A673 (cell line): ENCODE results near the gene TMSB4X.

Source experiments
- EZH2 ChIP-seq: fragments of 200-600 bp; sonication (generic); IDR thresholded peaks from 2 replicates; pipeline ENCODE4 v1.6.1; 2017; ENCODE audit warnings: borderline replicate concordance, low read depth, mild to moderate bottlenecking, mixed read lengths, antibody characterized with exemption, low read length; ENCODE audit not compliant: poor library complexity, severe bottlenecking
- TF ChIP-seq, protein P1 (sequence below): fragments of 300-800, 200-600 bp; sonication (generic); conservative IDR thresholded peaks from 2 replicates; pipeline ENCODE4 v1.5.1; 2017; ENCODE audit warnings: low read depth, mild to moderate bottlenecking, antibody characterized with exemption, low read length, moderate library complexity, mixed read lengths

DNA sequence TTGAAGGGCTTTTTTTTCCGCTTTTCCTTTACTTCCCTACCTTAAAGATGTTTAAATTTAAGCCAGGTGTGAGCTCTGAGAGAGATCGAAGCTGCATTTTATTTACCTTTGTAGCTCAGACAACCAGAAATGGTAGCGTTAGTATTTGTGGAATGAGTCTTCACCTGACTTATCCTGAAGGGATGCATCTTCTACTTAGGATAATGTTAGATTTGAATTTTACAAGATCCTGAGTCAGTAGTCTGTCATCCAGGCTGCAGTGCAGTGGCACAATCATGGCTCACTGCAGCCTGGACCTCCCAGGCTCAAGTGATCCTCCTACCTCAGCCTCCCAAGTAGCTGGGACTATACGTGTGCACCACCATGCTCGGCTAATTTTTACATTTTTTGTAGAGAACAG, 26.2 kb downstream of the TMSB4X start:
- TF ChIP-seq, protein P1, sequence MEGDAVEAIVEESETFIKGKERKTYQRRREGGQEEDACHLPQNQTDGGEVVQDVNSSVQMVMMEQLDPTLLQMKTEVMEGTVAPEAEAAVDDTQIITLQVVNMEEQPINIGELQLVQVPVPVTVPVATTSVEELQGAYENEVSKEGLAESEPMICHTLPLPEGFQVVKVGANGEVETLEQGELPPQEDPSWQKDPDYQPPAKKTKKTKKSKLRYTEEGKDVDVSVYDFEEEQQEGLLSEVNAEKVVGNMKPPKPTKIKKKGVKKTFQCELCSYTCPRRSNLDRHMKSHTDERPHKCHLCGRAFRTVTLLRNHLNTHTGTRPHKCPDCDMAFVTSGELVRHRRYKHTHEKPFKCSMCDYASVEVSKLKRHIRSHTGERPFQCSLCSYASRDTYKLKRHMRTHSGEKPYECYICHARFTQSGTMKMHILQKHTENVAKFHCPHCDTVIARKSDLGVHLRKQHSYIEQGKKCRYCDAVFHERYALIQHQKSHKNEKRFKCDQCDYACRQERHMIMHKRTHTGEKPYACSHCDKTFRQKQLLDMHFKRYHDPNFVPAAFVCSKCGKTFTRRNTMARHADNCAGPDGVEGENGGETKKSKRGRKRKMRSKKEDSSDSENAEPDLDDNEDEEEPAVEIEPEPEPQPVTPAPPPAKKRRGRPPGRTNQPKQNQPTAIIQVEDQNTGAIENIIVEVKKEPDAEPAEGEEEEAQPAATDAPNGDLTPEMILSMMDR = no peak
- TF ChIP-seq EZH2 = no peak
